ENCODE data around the gene LYSMD3.

LYSMD3 gene

DNA sequence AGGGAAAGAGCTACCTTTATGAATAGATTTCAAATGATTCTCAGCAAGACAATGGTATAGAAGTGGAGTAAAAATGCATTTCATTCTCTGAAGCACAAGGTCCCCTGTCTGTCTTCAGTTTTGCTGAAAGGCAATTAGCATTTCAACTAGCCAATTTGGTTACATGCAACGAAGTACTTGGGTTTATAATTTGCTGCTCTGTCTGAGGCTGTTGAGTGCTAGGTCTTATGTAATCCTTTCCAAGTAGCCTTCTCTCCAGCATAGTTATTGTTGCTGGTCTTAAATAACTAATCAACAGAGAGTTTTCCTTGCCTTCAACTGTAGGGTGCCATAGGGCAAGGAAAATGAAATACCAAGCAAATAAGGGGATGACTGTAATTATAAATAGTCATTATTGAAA is 33.7 kb upstream of the LYSMD3 start:
- DNase-seq (ENCODE audit: extremely low read depth, low read depth), result no peak
- H3K4me3 ChIP-seq (replicated peaks; ENCODE audit: low read depth, low read length), result no peak overlapping the region
- TF ChIP-seq, protein P1, sequence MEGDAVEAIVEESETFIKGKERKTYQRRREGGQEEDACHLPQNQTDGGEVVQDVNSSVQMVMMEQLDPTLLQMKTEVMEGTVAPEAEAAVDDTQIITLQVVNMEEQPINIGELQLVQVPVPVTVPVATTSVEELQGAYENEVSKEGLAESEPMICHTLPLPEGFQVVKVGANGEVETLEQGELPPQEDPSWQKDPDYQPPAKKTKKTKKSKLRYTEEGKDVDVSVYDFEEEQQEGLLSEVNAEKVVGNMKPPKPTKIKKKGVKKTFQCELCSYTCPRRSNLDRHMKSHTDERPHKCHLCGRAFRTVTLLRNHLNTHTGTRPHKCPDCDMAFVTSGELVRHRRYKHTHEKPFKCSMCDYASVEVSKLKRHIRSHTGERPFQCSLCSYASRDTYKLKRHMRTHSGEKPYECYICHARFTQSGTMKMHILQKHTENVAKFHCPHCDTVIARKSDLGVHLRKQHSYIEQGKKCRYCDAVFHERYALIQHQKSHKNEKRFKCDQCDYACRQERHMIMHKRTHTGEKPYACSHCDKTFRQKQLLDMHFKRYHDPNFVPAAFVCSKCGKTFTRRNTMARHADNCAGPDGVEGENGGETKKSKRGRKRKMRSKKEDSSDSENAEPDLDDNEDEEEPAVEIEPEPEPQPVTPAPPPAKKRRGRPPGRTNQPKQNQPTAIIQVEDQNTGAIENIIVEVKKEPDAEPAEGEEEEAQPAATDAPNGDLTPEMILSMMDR (IDR thresholded peaks at IDR 0.05; ENCODE audit: low read depth, low read length, missing control alignments), result no peak

DNA sequence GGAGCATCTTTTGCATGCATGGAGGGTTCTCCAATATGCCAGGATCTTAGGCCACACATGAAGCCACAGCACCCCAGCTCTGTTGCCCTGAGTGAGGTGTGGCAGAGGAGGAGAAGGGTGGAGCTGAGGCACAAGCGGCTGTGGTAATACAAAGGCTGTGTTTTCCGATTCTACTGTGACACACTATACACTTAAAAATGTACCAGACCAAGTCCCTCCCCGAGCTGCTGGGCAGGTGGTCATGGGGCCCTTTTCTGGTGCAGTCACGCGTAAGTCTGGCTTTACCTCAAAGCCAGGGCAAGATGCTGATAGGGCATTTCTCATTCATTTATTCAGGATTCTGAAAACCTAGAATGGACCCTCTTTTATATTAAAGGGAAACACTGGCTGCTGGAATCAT is 33.0 kb upstream of the LYSMD3 start:
- TF ChIP-seq, protein P1 (IDR thresholded peaks at IDR 0.05; ENCODE audit: low read depth, low read length, missing control alignments), result no peak
- DNase-seq (ENCODE audit: extremely low read depth, low read depth), result no peak
- H3K4me3 ChIP-seq (replicated peaks; ENCODE audit: low read depth, low read length), result no peak overlapping the region

DNA sequence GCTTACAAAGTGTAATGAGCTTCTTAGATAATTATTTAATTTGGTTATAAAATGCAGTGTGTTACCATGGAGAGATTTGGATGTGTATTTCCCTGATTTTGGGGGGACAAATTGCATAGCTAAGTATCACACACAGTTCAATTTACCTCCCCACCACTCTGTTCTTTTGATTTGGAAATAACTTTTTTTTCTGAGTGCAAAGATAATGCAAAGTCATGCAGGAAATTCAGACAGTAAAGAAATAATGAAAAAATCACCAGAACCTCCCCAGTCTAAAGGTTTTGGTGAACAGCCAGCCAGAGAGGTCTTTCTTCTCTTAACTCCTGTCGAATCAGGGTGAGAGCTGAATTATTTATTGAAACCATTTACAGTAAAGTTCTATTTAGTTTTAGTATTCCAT is 32.4 kb upstream of the LYSMD3 start:
- no peak for DNase-seq (ENCODE audit: extremely low read depth, low read depth)
- TF ChIP-seq, protein P1 (IDR thresholded peaks at IDR 0.05; ENCODE audit: low read depth, low read length, missing control alignments), result no peak
- no peak overlapping the region for H3K4me3 ChIP-seq (replicated peaks; ENCODE audit: low read depth, low read length)

DNA sequence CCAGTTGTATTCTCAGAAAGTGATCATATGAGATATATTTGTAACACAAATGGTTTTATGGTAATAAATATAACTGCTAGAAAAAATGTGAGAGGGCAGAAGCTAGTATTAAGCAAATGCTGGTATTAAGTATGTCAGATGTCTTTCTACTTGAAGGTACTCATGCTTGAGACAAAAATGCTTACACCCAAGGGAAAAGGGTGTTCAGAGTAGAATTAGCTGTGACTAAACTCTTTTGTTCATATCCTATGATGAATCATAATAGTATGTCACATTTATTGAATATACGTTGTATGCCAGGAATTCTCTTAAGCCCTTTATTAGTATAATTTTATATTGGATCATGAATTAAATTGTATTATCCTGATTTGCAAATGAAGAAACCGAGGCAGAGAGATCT is 31.4 kb upstream of the LYSMD3 start:
- no peak for DNase-seq (ENCODE audit: extremely low read depth, low read depth)
- TF ChIP-seq, protein P1 (IDR thresholded peaks at IDR 0.05; ENCODE audit: low read depth, low read length, missing control alignments), result no peak
- no peak overlapping the region for H3K4me3 ChIP-seq (replicated peaks; ENCODE audit: low read depth, low read length)

DNA sequence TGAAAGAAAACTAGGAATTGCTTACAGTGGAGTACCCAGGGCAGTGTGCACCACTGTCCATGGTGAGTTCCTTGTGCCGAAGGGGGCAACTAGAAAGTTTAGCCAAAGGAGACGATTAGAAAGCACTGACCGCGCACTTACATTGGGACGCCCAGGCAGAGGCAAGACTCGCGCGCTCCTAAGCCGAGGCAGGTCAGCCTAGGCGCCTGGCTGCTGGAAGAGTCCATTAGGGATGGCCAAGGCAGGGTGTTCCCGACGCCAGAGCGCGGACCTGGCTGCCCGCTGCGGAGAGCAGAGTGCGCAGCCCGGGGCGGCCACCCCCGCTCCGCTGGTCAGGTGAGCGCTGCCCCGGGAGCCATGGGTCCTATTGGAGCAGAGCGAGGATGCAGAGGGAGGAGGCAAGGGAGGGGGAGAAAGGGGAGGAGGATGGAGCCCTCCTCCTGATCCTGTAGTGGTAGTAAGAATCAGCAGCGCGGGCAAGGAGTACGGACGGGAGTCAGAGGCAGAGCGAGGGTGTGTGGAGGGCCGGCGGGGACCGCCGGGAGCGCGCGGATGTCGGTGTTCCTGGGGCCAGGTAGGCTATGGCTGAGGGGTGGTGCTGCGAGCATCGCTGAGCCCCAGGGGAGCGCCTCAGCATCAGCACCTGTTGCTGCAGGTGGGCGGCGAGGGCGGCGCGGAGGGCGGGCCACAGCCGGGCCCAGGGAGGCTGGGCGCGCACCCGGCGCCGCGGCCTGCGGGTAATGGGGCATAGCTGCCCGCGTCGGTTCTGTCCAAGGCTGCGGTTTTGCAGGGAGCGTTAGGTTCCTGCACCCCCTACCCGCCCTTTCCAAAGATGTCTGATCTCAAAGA is 29.2 kb upstream of the LYSMD3 start, which contains the start of gene ADGRV1:
Gene ADGRV1 (plus strand): TSS at position 454 of the 849 bp plus-strand sequence. CDS start 99 bp downstream, at position 553.
- TF ChIP-seq, protein P1 (IDR thresholded peaks at IDR 0.05; ENCODE audit: low read depth, low read length, missing control alignments), result no peak
- no peak within 1 kb of the TSS for H3K4me3 ChIP-seq (replicated peaks; ENCODE audit: low read depth, low read length)

DNA sequence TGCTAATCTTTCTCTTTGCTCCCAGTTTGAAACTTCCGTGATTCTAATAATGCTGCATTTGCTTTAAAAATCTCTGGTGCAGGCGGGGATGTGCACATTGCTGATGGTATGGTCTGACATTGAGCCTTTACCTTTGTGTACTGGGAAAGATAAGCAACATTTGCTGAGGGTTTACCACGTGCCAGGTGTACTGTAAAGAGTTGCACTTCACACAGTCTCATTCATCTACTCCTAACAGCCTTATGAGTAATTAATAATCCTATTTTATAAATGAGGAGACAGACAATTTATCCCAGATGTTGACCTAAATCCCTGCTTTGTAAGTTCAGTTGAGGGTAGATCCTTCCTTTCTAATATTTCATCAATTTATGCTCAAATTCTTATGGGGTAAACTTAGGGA is 28.5 kb upstream of the LYSMD3 start:
- H3K4me3 ChIP-seq (replicated peaks; ENCODE audit: low read depth, low read length), result no peak overlapping the region
- DNase-seq (ENCODE audit: extremely low read depth, low read depth), result no peak
- TF ChIP-seq, protein P1 (IDR thresholded peaks at IDR 0.05; ENCODE audit: low read depth, low read length, missing control alignments), result no peak

More for the DNA sequence above, 29.2 kb upstream of the LYSMD3 start, which contains the start of gene ADGRV1:
- DNase-seq (ENCODE audit: extremely low read depth, low read depth), result no peak
